ENCODE results near the gene FRYL.
"Not testable (repeated sequence)": the region's sequence is repeated elsewhere in the genome, so short reads cannot be mapped to it uniquely, and the experiment has no call there.

The FRYL gene

DNA sequence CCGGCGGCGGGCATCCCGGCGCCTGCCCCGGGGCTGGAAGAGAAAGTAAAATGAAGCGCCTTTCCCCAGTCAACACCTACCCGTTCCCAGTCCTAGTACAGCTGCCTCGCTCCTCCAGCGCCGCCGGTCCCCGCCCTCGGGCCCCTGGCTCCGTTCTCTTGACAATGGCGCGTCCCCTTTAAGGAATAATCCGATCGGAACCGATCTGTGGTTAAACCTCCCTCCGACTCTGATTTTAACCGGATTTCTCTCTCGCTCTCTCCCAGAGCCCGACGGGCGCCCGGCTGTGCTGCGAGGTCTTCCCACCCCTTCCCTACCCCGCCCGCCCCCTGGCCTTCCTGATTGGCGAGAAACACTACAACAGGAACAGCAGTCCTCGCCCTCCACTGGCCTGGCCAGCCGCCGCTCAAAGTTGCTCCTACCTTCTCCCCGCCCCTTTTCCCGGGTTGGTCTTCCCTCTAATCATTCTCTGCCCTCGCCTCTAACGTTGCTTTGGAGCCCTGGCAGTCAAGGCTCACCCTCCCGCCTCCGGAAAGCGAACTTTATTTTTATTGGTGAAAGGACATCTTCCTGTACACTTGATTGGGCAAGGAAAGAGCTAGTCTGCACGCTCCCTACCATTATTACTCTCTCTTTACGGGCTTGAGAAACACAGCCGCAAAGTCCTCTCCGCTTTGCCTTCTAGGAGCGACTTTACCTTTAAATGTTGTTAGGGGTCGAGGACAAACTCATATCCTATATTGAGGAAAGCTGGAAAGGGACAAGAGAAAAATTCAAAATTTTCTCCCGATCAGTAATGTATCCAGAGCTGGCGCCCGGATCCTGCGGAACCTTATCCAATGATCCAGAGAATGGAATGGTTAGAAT is at the start of gene FRYL:
FRYL (minus strand) TSS at position 282 of the 867 bp plus-strand sequence. CDS start 145,869 bp downstream, outside the sequence.
- FAIRE-seq (peak; percentile 99), DNase-seq (ENCODE audit: insufficient read length, low spot score) (peak; percentile 74)

DNA sequence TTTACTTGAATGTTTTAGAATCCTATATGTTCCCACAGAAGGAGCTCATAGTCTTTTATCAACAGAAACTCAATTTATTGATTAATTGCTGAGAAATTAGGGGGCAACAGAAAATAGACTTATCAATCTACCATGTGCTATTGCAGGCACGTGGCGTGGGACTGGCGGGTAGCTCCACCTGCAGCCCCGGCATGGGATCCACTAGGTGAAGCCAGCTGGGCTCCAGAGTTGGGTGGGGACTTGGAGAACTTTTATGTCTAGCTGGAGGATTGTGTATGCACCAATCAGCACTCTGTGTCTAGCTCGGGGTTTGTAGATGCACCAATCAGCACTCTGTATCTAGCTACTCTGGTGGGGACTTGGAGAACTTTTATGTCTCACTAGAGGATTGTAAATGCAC is 47.5 kb upstream of the FRYL start:
- FAIRE-seq (no peak), DNase-seq (ENCODE audit: insufficient read length, low spot score) (no peak)

DNA sequence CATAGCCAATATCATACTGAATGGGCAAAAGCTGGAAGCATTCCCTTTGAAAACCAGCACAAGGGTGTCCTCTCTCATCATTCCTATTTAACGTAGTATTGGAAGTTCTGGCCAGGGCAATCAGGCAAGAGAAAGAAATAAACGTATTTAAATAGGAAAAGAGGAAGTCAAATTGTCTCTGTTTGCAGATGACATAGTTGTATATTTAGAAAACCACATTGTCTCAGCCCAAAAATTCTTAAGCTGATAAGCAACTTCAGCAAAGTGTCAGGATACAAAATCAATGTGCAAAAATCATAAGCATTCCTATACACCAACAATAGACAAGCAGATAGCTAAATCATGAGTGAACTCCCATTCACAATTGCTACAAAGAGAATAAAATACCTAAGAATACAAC is 41.4 kb upstream of the FRYL start:
- not testable (repeated sequence) for FAIRE-seq; DNase-seq (ENCODE audit: insufficient read length, low spot score)

DNA sequence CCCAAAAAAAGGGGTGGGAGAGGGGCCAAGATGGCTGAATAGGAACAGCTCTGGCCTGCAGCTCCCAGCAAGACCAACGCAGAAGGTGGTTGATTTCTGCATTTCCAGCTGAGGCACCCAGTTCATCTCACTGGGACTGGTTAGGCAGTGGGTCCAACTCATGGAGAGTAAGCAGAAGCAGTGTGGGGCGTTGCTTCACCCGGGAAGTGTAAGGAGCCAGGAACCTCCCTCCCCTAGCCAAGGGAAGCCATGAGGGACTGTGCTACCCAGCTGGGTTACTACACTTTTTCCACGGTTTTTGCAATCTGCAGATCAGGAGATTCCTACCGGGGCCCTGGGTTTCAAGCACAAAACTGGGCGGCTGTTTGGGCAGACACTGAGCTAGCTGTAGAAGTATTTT is 36.9 kb upstream of the FRYL start:
- FAIRE-seq (no peak), DNase-seq (ENCODE audit: insufficient read length, low spot score) (no peak)

DNA sequence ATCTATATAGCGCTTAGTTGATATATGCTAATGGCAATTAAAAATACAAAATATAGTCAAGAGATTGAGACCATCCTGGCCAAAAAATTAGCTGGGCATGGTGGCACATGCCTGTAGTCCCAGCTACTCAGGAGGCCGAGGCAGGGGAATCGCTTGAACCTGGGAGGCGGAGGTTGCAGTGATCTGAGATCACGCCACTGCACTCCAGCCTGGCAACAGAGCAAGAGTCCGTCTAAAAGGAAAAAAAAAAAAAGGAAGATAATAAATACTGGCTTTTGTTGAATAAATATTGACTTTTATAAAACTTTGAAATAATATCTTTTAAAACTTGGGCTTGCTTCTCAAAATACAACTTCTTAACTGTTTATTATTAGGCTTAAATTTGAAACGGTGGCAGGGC is 36.2 kb upstream of the FRYL start:
- FAIRE-seq = not testable (repeated sequence)

DNA sequence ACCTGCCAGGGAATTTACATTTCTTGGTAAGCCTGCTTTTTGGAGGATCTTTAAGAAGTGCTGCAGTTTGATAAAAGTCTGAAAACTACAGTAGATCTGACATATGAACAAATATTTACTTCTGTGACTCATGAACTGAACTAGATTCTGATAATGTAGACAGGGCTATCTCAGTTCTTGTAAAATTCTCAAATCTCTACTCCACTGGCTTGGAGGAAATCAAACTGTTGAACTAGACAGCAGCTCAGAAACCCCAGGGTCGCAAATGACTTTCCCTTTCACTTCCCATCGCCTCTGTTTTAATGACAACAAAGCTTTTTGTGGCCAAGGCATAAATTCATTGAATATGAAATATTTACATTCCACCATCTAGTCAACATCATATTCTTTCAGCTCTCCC is 35.4 kb upstream of the FRYL start:
- FAIRE-seq (peak; percentile 93), DNase-seq (ENCODE audit: insufficient read length, low spot score) (no peak)

More for the DNA sequence above, 36.2 kb upstream of the FRYL start:
- DNase-seq (ENCODE audit: insufficient read length, low spot score) = not testable (repeated sequence)

DNA sequence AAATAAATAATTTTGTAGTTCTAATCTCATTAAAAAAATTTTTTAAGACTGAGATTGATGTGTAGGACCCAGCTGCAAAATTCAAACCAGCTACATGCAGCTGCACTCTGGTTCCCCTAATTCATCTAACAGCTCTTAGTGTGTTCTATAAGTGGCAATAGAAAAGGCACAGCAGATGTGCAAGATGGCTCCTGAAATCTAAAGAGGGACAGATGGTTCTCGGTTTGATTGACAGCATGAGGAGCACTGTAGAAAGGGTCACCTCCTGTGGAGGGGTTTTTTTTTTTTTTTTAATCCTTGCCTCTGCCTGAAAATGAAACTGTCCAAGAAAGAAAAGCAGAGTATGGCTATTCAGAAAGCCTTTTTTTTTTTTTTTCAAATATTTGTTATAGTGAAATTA is 33.9 kb upstream of the FRYL start:
- DNase-seq (ENCODE audit: insufficient read length, low spot score) (peak; percentile 20), FAIRE-seq (peak; percentile 92)

DNA sequence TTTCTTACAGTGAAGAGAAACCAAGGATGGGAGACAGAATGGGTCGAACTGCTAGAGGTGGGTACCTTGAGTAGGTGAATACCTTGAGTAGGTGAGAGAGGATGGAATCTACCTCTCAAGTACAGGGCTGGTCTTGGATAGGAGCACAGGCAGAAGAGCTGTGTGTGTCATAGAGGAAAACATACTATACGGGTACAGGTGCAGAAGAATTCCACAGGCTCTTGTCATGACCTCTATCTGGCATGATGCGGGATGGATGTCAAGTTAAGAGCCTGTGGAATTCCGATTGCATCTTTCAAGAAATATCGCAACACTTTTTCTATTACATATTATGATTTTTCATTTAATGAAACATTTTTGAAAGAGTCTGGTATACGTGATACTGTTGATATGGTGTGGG is 32.8 kb upstream of the FRYL start:
- DNase-seq (ENCODE audit: insufficient read length, low spot score) (no peak), FAIRE-seq (no peak)

DNA sequence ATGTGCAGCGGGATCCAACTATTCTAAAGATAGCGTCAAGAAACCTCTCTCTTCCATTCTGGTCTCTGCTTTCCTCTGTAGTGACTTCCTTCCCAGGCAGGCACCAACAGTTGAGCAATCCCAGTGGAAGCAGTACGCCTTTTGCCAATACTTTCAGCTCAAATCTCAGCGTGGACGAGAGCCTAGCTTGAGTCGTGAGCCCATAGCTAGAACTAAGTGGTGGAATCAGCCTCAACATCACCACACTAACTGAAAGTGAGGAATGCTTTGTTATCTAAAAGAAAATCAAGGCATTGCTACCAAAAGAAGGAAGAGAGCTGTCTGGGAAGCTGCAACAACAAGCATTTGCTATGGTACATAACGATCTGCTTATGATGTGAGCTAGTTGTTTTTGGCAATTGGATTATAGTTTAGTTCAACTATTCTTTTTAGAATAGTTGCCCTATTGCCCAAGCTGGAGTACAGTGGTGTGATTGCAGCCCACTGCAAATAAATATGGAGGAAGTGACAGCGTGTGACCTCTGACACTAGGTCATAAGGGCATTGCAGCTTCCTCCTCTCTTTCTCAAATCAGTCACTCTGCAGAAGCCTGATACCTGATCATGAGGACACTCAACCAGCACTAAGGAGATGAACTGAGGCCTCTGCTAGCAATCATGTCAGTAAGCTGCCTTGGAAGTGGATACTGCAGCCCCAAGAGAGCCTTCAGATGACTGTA is 24.7 kb upstream of the FRYL start:
- no peak for FAIRE-seq
- DNase-seq (ENCODE audit: insufficient read length, low spot score) = no peak

DNA sequence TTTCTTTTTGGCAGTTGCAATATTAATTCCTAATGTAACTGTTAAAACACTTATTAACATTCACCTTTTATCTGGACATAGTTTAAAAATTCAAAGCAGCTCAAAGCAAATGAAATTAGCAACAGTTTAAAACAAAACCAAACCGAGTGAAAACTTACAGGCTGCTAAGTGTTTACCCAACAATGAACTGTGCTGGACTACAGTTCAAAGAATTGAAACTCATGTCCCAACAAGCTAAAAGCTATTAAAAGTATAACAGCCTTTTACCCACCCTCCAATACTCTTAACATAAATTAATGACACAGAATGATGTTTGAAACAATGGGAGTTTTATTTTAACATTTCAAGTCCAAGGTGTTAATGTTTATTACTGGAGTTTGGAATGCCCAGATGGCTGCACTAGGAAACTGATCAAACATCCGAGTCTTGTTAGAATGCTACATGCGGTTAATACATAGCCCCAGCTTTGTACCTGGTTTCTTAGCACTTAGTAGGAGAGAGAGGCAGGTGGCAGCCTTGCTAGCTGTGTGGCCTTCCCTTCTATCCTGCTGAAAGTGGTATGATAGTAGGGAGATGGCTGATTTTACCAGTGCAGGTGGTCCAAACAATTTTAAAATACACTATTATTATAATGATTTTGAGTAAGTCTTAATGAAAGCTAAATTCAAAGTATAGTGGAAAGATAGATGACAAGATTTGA is 21.1 kb upstream of the FRYL start:
- DNase-seq (ENCODE audit: insufficient read length, low spot score) (no peak), FAIRE-seq (no peak)

DNA sequence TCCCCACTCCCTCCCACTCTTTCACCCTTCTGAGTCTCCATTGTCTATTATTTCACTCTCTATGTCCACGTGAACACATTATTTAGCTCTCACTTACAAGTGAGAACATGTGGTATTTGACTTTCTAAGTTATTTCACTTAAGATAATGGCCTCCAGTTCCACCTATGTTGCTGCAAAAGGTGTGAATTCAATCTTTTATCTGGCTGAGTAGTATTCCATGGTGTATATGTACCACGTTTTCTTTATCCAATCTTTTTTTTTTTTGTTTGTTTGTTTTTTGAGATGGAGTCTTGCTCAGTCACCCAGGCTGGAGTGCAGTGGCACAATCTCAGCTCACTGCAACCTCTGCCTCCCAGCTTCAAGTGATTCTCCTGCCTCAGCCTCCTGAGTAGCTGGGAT is 20.1 kb upstream of the FRYL start:
- DNase-seq (ENCODE audit: insufficient read length, low spot score); FAIRE-seq: not testable (repeated sequence)

DNA sequence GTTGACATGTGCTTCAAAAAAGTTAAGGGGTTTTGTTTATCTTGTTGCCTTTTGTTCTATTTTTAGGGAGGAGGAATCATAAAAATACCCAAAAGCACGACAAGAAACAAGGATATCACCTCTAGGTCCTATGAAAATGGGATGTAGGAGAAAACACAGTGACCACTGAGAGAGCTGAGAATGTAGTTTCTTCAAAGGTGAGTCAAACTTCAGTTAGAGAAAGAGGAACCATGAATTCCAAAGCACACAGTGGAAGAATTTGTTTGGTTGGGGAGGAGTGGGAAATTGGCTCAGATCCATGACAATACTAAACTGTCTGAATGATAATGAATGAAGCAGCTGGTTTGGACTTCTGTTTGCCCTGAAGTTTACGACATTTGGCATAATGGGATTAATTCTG is 19.1 kb upstream of the FRYL start:
- FAIRE-seq = no peak
- no peak for DNase-seq (ENCODE audit: insufficient read length, low spot score)

DNA sequence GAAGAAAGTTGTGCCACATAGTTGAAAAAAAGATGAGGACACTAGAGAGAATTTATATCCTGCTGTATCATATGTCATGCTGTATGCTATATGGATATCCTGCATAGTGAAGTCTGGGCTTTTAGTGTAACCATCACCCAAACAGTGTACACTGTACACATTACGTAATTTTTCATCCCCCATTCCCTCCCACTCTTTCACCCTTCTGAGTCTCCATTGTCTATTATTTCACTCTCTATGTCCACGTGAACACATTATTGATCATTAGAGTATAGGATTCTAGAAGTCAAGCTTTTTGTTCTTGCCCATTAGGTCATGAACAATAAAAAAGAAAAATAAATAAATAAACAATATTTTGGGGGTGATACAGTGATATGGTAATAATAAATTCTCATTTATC is 18.0 kb upstream of the FRYL start:
- DNase-seq (ENCODE audit: insufficient read length, low spot score) = no peak
- FAIRE-seq = no peak

DNA sequence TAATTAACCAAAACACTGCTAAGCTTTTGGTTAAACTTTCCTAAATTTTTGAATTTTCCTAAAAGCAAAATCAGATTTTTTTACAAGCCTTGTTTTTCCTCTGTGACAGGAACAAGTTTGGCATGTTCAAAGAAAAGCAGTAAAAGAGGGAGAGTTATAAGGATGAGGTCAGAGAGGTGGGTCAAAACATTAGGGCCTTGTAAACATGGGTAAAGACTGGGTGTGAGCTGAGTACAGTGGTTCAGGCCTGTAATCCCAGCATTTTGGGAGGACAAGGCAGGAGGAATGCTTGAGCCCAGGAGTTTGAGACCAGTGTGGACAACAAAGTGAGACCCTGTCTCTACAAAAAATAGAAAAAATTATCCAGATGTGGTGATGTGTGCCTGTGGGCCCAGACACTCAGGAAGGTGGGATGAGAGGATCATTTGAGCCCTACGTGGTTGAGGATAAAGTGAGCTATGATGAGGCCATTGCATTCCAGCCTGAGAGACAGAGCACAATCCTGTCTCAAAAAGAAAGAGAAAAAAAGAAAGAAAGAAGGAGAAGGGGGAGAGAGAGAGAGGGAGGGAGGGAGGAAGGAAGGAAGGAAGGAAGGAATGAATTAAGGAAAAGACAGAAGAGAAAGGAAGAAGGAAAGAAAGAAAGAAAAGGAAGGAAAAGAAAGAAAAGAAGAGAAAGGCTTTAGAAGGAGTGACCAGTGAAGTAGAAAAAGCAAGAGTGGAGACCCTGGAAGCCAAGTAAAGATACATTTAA is 17.0 kb upstream of the FRYL start:
- DNase-seq (ENCODE audit: insufficient read length, low spot score) (no peak), FAIRE-seq (no peak)

DNA sequence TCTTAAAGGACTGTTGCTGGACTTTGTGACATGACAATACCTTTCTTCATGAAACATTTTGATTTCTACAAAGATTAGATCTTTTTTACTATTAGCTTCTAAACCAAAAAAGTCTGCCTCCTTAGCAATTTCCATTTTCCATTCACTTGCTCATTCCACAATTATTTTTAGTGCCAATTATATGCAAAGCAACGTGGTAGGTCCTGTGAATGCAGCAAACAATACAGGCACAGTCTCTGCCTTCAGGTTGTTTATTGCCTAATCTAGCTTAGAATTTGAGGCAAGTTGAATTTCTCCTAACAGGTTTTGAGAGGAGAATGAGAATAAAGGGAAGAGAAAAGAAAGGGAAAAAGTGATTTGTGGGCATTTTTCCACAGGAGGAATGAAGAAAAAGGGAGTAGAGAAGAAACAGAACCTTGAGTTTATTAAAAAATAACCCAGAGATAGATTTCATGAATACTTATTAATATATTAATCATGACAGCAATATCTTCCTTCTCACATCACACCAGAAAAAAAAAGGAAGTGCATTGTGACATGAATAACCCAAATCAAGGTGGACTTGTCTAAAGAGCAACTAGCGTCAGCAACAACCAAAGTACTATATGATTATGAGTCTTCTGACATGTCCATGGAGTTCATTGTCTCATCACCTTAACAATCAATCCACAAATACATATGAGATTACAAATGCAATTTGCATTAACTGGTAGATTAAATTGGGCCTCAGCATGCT is 16.3 kb upstream of the FRYL start:
- no peak for FAIRE-seq

DNA sequence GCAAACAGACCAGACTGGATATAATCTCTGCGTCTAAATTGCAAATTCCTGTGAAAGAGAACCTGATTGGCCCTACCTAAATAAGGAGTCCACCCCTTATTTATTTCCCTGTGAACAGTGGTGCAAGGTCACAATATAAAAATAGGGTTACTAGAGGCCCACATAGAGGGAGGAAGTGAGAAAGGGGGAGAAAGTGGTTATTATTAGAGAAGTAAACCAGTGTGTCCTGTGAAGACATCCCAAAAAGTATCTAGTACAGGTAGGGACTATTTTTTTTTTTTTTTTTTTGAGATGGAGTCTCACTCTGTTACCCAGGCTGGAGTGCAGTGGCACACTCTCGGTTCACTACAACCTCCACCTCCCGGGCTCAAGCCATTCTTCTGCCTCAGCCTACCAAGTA is 15.0 kb upstream of the FRYL start:
- FAIRE-seq (peak; percentile 18), DNase-seq (ENCODE audit: insufficient read length, low spot score) (no peak)

More for the DNA sequence above, 16.3 kb upstream of the FRYL start:
- DNase-seq (ENCODE audit: insufficient read length, low spot score) = no peak

DNA sequence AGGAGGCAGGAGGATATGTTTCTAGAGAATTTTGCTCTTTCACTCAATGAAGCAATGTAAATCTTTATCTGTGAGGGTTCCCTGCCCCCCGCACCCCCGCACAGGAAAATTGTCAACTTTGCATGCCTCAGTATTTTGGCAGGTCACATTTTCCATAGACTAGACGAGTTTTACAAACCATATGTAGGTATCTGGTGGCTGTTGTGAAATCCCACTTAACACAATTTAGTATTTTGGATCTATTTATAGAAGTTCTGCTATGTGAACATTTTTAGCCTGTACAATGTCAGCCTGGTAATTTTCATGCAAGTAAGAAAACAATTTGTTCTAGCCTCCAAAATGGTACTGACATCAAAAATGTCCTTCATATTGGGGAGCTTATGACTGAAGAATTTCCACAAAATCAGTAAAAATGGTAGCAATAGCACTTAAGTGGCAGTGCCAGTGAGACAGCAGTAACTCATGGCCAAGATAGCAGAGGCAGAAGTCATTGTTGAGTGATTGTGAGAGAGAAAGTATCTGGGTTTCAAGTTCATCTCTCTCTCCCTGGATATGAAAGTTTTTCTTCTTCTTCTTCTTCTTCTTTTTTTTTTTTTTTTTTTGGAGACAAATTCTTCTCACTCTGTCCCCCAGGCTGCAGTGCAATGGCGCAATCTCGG is 12.4 kb upstream of the FRYL start:
- DNase-seq (ENCODE audit: insufficient read length, low spot score) = no peak
- peak; percentile 78 for FAIRE-seq

DNA sequence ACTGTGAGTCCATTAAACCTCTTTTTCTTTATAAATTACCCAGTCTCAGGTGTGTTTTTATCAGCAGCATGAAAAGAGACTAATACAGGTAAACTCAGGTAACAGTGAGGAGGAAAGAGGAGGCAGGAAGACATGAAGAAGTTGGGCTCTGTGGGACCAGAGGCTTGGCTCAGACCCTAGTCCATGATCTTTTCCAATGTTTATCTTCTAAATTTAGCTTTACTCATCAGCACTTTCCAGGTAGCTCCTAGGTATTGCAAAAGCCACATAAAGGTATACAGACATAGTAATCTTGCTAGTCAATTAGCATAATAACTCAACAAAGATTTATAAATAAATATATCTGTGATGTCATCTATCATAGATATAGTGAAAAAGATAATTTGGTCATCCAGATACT is 11.2 kb upstream of the FRYL start:
- DNase-seq (ENCODE audit: insufficient read length, low spot score) (no peak), FAIRE-seq (no peak)

DNA sequence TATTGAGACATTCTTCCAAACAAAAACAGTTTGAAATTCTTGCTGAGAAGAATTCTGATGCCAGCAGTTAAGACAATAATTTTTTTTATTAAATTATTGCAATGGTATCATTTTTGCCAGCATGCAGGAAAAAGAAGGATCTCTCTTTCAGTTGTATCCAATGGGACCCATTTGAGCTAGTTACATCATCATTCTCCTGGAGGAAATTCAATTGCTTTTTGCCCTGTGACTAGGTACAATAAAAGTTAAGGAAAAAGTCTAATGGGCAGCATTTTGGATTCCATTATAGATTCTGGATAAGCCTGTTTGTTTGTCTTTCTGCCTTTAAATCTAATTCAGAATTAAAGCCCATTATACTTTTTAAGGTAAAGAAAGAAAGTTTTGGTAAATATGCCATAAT is 10.5 kb upstream of the FRYL start:
- FAIRE-seq = no peak
- DNase-seq (ENCODE audit: insufficient read length, low spot score) = no peak
